ENCODE results near the gene FTCD. TPM values are rescaled to one million over a fixed set of nuclear protein-coding genes. Genes with fewer than 3 reads are reported as not detected.

The FTCD gene
- total RNA-seq, 1 experiment from 2014 or later = 0.21 TPM

GRCh38 chr21:46149205-46149901 is 6.0 kb downstream of the FTCD start:
- DNase-seq (ENCODE audit: low read depth, low spot score) (no peak), ATAC-seq (no peak)
- in situ Hi-C loops (cut with HindIII; ENCODE audit: low pct_unique_long_range_greater_than_20kb, low sequenced_read_pairs) = no loop called here
- no peak overlapping the region for H3K4me3 ChIP-seq (ENCODE audit: low read depth in 2 of 2, low read length in 2 of 2)
- intact Hi-C loops (cut with micrococcal nuclease; ENCODE audit: unreplicated experiment) = no loop called here
- ChIA-PET CTCF (interaction anchor here (0.5 to 0.7 kb wide), 2 partner anchors 127 to 180 kb away, joined by 8 to 9 read pairs; no protein-coding TSS in a partner anchor), POLR2A (interaction anchor here (0.6 kb wide), 1 partner anchor 266 kb away, joined by 7 read pairs; no protein-coding TSS in a partner anchor)
- H3K27ac ChIP-seq (ENCODE audit: low read length) = no peak overlapping the region
- H3K9me3 ChIP-seq (ENCODE audit: control insufficient read depth, insufficient read depth, low read depth, low read length) = no peaks in the 10 kb centered on the region
- H3K4me1 ChIP-seq (ENCODE audit: control insufficient read depth, insufficient read depth, low read length) = no peaks in the 10 kb centered on the region
- no peaks in the 10 kb centered on the region for H3K36me3 ChIP-seq (ENCODE audit: control insufficient read depth, insufficient read depth, low read length)
- H3K27me3 ChIP-seq (ENCODE audit: control insufficient read depth, insufficient read depth, low read length) = no peaks in the 10 kb centered on the region
- TF ChIP-seq REST (IDR thresholded peaks at IDR 0.05; ENCODE audit: insufficient read depth in 1 of 2, low read depth in 2 of 2, low read length in 1 of 2) (no peak), SIN3A (IDR thresholded peaks at IDR 0.05; ENCODE audit: borderline replicate concordance, insufficient read depth, low read depth, low read length) (no peak), TCF7L2 (IDR thresholded peaks at IDR 0.05; ENCODE audit: low read depth, low read length) (no peak), POLR2AphosphoS5 (IDR thresholded peaks at IDR 0.05; ENCODE audit: low read depth, low read length) (no peak)
- TF ChIP-seq, protein P1, sequence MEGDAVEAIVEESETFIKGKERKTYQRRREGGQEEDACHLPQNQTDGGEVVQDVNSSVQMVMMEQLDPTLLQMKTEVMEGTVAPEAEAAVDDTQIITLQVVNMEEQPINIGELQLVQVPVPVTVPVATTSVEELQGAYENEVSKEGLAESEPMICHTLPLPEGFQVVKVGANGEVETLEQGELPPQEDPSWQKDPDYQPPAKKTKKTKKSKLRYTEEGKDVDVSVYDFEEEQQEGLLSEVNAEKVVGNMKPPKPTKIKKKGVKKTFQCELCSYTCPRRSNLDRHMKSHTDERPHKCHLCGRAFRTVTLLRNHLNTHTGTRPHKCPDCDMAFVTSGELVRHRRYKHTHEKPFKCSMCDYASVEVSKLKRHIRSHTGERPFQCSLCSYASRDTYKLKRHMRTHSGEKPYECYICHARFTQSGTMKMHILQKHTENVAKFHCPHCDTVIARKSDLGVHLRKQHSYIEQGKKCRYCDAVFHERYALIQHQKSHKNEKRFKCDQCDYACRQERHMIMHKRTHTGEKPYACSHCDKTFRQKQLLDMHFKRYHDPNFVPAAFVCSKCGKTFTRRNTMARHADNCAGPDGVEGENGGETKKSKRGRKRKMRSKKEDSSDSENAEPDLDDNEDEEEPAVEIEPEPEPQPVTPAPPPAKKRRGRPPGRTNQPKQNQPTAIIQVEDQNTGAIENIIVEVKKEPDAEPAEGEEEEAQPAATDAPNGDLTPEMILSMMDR (IDR thresholded peaks at IDR 0.05) = no peak
- BruUV-seq (replicated peaks) = no TSS peak

DNA sequence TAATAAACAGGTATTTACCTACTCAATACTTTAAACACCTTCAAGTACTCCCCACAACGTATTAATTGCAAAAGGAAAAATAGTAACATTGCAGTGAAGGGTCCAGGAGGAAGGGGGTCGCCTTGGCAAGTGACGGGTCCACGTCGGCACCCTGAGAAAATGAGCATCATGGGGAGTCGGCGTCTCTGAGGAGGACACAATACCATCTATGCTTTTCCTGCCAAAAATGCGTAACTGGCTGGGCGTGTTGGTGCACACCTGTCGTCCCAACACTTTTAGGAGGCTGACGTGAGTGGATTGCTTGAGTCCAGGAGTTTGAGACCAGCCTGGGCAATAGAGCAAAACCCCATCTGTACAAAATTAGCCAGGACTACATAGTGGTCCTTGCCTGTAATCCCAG is 7.3 kb downstream of the FTCD start:
- intact Hi-C loops (cut with micrococcal nuclease; ENCODE audit: unreplicated experiment) = no loop called here
- no peak overlapping the region for H3K4me3 ChIP-seq (ENCODE audit: low read depth in 2 of 2, low read length in 2 of 2)
- no peaks in the 10 kb centered on the region for H3K27me3 ChIP-seq (ENCODE audit: control insufficient read depth, insufficient read depth, low read length)
- ChIA-PET CTCF (interaction anchor here (0.7 kb wide), 1 partner anchor 20 kb away, joined by 3 read pairs; no protein-coding TSS in a partner anchor), POLR2A (no interaction called here)
- no peaks in the 10 kb centered on the region for H3K4me1 ChIP-seq (ENCODE audit: control insufficient read depth, insufficient read depth, low read length)
- TF ChIP-seq SIN3A (IDR thresholded peaks at IDR 0.05; ENCODE audit: borderline replicate concordance, insufficient read depth, low read depth, low read length) (no peak), POLR2AphosphoS5 (IDR thresholded peaks at IDR 0.05; ENCODE audit: low read depth, low read length) (no peak), TCF7L2 (IDR thresholded peaks at IDR 0.05; ENCODE audit: low read depth, low read length) (no peak), REST (IDR thresholded peaks at IDR 0.05; ENCODE audit: insufficient read depth in 1 of 2, low read depth in 2 of 2, low read length in 1 of 2) (no peak)
- TF ChIP-seq, protein P1 (IDR thresholded peaks at IDR 0.05) = no peak
- in situ Hi-C loops (cut with HindIII; ENCODE audit: low pct_unique_long_range_greater_than_20kb, low sequenced_read_pairs) = no loop called here
- H3K36me3 ChIP-seq (ENCODE audit: control insufficient read depth, insufficient read depth, low read length) = no peaks in the 10 kb centered on the region
- BruUV-seq (replicated peaks) = no TSS peak
- ATAC-seq (no peak), DNase-seq (ENCODE audit: low read depth, low spot score) (no peak)
- no peak overlapping the region for H3K27ac ChIP-seq (ENCODE audit: low read length)
- H3K9me3 ChIP-seq (ENCODE audit: control insufficient read depth, insufficient read depth, low read depth, low read length) = no peaks in the 10 kb centered on the region

All from Panc1 (cell line).